Fibroblast of the aortic adventitia (primary cell): Measurements from ENCODE around the gene GPRC5C. TPM values are rescaled to one million over a fixed set of nuclear protein-coding genes. Genes with fewer than 3 reads are reported as not detected.

Experiments used
- DNase-seq: peaks from one replicate; pipeline ENCODE4 v3.0.0-alpha.2; 2010; ENCODE audit warnings: low read depth
- H3K4me3 ChIP-seq: 2 replicates; pipeline ENCODE4 v1.5.1; 2011; ENCODE audit warnings: low read depth, mild to moderate bottlenecking, control low read depth, low read length, moderate library complexity
- total RNA-seq: library from RNA; depleted of rRNA; stranded (reverse); fragments of >200 nt; gene quantifications from 2 replicates; pipeline ENCODE4 v1.2.3, GENCODE V29; 2012; ENCODE audit warnings: low replicate concordance
- TF ChIP-seq, protein P1 (sequence below): IDR thresholded peaks from 2 replicates; pipeline ENCODE4 v1.5.1; 2011; ENCODE audit warnings: mild to moderate bottlenecking, low read length, control low read depth, inconsistent platforms; ENCODE audit not compliant: insufficient read depth

Gene GPRC5C
- total RNA-seq, 1 donor, result 0.99 TPM

DNA sequence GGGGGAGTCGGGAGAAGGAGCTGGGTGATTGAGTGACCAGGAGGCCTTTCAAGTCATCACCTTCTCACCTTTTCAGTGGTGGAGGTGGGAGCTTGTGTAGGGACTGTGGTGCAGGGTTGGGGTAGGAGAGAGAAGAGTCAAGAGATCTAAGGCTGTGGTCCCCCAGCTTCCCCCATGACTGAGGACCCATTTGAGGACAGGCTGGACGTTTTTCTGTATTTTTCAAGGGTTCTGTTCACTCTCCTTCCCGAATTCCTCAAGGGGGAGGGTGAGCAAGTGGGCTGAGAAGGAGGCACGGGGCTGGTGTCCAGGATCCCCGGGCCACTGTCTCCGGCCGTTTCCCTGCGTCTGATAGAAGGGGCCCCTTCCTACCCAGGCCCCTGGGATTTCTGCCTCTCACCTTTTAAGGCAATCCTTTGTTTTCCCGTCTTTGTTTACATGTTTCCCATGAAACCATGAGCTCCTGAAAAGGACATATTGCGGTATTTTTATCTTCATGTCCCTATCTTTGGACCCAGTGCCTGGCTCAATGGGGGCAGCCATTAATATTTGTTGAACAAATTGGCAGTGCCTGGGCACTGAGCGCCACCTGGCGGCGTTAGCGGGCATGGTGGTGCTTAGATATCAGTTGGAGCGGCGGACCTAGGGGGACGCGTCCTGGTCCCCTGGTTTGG, 25.4 kb downstream of the GPRC5C start:
- TF ChIP-seq, protein P1, sequence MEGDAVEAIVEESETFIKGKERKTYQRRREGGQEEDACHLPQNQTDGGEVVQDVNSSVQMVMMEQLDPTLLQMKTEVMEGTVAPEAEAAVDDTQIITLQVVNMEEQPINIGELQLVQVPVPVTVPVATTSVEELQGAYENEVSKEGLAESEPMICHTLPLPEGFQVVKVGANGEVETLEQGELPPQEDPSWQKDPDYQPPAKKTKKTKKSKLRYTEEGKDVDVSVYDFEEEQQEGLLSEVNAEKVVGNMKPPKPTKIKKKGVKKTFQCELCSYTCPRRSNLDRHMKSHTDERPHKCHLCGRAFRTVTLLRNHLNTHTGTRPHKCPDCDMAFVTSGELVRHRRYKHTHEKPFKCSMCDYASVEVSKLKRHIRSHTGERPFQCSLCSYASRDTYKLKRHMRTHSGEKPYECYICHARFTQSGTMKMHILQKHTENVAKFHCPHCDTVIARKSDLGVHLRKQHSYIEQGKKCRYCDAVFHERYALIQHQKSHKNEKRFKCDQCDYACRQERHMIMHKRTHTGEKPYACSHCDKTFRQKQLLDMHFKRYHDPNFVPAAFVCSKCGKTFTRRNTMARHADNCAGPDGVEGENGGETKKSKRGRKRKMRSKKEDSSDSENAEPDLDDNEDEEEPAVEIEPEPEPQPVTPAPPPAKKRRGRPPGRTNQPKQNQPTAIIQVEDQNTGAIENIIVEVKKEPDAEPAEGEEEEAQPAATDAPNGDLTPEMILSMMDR, result peak; percentile 88
- no peak overlapping the region for H3K4me3 ChIP-seq
- peak; percentile 67 for DNase-seq

DNA sequence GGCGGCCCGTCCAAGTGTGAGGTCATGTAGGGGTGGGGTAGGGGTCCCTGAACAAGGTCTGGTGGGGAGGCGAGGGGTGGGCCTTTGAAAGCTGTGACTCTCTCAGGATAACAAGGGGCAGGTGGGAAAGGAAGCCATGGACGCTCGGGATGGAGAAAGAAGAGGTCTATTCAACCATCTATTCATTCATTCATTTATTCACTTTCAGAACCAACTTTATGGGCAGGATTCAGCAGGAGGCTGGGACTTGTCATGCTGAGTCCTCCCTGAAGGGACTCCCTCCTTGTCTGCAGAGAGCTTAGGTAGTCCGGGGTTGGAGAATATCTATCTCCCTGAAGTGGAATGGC, 25.9 kb downstream of the GPRC5C start:
- H3K4me3 ChIP-seq, result no peak overlapping the region
- DNase-seq, result no peak
- TF ChIP-seq, protein P1, result no peak

DNA sequence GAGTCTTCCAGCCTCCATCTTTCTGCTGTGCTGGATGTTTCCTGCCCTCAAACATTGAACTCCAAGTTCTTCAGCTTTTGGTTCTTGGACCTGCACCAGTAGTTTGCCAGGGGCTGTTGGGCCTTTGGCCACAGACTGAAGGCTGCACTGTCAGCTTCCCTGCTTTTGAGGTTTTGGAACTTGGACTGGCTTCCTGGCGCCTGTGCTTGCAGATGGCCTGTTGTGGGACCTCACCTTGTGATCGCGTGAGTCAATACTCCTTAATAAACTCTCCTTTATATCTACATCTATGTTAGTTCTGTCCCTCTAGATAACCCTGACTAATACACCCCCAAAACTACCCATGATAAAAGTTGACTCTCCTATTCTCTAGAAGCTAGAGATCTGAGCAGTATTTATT, 26.9 kb downstream of the GPRC5C start:
- no peak overlapping the region for H3K4me3 ChIP-seq
- no peak for DNase-seq
- TF ChIP-seq, protein P1, result no peak

DNA sequence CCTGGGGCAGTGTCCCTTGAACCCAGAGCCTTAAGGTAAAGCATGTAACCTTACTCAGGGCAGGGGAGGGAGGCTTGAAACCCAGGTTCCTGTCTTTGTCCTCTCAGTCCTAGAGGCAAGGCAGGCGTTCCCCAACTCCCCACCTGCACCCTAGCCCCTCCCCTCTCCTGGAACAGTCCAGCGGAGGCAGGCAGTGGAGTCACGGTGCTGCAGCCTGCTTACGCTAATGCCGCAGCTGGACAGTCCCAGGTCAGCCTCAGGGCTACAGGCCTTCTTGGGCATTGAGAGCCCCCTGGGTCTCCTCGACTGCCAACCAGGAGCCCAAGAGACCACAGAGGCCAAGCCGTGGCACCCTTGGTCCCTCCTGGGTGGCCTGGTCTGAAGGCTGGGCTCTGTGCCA, 27.7 kb downstream of the GPRC5C start:
- no peak for DNase-seq
- TF ChIP-seq, protein P1, result no peak
- no peak overlapping the region for H3K4me3 ChIP-seq

DNA sequence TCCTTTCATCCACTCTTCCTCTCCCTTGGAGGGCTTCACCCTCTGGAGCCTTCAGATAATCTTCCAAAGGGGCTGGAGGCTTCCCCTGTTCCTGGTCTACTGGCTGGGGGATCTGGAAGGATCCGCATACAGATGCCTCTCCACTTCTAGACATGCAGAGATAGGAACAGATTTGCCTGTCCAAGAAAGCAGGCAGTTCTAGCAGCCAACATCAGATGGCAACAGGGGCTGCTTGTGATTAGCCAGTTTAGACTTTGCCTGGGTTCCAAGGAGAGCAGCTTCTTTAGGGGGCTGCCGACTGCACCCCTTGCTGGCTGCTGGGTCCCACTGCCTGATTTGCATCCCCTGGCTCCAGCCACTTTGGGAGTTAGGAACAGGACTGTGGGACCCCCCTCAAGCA, 28.4 kb downstream of the GPRC5C start:
- no peak overlapping the region for H3K4me3 ChIP-seq
- TF ChIP-seq, protein P1, result no peak
- DNase-seq, result no peak

DNA sequence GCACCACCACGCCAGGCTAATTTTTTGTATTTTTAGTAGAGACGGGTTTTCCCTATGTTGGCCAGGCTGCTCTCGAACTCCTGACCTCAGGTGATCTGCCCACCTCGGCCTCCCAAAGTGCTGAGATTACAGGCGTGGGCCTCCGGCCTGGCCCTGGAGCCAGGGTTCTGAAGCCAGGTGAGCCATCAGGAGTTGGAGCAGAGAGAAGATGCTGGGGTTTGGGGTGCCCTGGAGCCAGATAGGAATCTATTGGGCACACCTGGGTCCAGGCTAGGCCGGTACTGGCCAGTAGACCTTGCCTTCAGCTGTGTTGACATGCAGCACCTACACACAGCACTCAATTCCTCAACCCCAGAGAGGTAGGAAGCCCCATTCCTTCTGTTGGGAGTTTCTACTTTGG, 29.1 kb downstream of the GPRC5C start:
- no peak overlapping the region for H3K4me3 ChIP-seq
- DNase-seq, result no peak
- TF ChIP-seq, protein P1, result no peak

DNA sequence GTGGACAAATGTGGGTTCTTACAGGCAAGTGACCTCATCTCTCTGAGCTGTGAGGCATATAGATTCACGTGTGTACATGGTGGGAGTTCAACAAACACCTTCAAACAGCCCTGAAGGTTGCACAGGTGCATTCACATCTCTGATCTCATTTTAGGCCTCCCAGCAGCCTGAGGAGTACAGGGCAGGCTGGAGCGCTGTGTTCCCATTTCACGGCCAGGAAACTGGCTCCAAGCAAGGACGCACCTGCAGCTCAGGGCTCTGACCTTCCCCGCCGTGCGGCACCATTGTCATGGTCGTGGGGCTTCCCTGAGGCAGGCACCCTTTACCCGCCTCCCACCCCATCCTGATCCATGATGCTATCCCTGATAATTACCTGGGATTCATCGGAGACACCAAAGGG, 29.7 kb downstream of the GPRC5C start:
- DNase-seq, result no peak
- H3K4me3 ChIP-seq, result no peak overlapping the region

More for the DNA sequence above, 29.7 kb downstream of the GPRC5C start:
- TF ChIP-seq, protein P1, result no peak
